ENCODE results near the gene USF2. TPM values are rescaled to one million over a fixed set of nuclear protein-coding genes. Genes with fewer than 3 reads are reported as not detected.

USF2 gene
- total and polyA plus RNA-seq, 2 of the 8 experiments (the other 6 are each of a cell fraction or from before 2014, with no cell fraction given): 74.1 to 109 TPM

DNA sequence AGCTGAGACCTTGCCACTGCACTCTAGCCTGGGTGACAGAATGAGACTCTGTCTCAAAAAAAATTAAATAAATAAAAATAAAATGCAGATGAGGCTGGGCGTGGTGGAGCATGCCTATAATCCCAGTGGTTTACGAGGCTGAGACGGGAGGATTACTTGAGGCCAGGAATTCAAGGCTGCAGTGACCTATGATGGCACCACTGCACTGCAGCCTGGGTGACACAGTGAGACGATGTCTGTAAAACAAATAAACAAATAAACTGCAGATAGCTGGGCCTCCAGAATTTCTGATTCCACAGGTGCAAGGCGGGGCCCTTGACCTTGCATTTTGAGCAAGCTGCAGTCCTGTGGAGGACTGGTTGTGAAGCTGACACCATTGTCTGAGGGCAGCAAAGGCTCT lies 20.1 kb downstream of the USF2 start:
- ChIA-PET CTCF (ENCODE audit: partially characterized antibody) (interaction anchor here (0.6 to 2.1 kb wide), 5 partner anchors 18 to 399 kb away, joined by 3 to 14 read pairs (median 5); partner anchors contain the start of gene FXYD7), POLR2A (ENCODE audit: partially characterized antibody) (interaction anchor here (0.8 to 1.3 kb wide), 2 partner anchors 10 to 12 kb away, joined by 3 to 6 read pairs; no protein-coding TSS in a partner anchor)
- Histone ChIP-seq H3K23me2 (ENCODE audit: low read depth, low read length) (no peaks in the 10 kb centered on the region), H2BK5ac (ENCODE audit: low read depth, low read length) (no peak overlapping the region), H3K79me1 (ENCODE audit: low read depth, low read length) (no peaks in the 10 kb centered on the region), H2AFZ (ENCODE audit: low read length) (no peak overlapping the region), H4K5ac (ENCODE audit: insufficient read length, low read depth, low read length) (no peak overlapping the region), H3K4me3 (ENCODE audit: extremely low read depth in 1 of 4, insufficient read depth in 2 of 4, low read depth in 3 of 4, low read length in 4 of 4) (no peak overlapping the region), H3K23ac (ENCODE audit: insufficient read length) (no peak overlapping the region), H3K36me3 (ENCODE audit: control insufficient read depth in 2 of 4, insufficient read depth in 4 of 4, low read length in 3 of 4) (no peaks in the 10 kb centered on the region), H2BK12ac (ENCODE audit: low read depth, low read length) (no peak overlapping the region), H4K91ac (replicated peaks; ENCODE audit: insufficient read length, low read length) (no peak overlapping the region), H4K20me1 (replicated peaks in 1 of 2; ENCODE audit: control insufficient read depth in 1 of 2, insufficient read depth in 2 of 2, low read length in 2 of 2) (no peaks in the 10 kb centered on the region), H3K4me2 (ENCODE audit: insufficient read depth in 1 of 2, low read depth in 2 of 2, low read length in 2 of 2) (no peak overlapping the region), H3K79me2 (ENCODE audit: control insufficient read depth in 1 of 2, insufficient read depth in 2 of 2, low read length in 2 of 2) (no peaks in the 10 kb centered on the region), H3K27me3 (replicated peaks in 1 of 4; ENCODE audit: control insufficient read depth in 3 of 4, extremely low read depth in 1 of 4, insufficient read depth in 3 of 4, low read length in 3 of 4) (no peaks in the 10 kb centered on the region; a peak in 1 of 7 replicates), H3K27ac (ENCODE audit: low read depth, low read length) (no peak overlapping the region), H2BK20ac (ENCODE audit: low read length) (no peak overlapping the region), H3K18ac (ENCODE audit: extremely low read depth, low read length) (no peak overlapping the region), H3K56ac (replicated peaks; ENCODE audit: insufficient read length, low read depth, low read length) (no peak overlapping the region), H4K8ac (ENCODE audit: extremely low read depth, insufficient read depth, low read length) (no peak overlapping the region), H3K9ac (replicated peaks in 1 of 4; ENCODE audit: extremely low read depth in 1 of 4, low read depth in 3 of 4, low read length in 3 of 4) (no peak overlapping the region), H2BK120ac (replicated peaks; ENCODE audit: low read depth, low read length) (no peak overlapping the region), H3K4me1 (replicated peaks in 1 of 4; ENCODE audit: control insufficient read depth in 3 of 4, insufficient read depth in 4 of 4, low read length in 3 of 4) (peaks cover 0 to 19% (median 10%) of the 10 kb centered on the region in 4 experiments; a peak in 6 of 7 replicates), H3K14ac (ENCODE audit: insufficient read length) (no peak overlapping the region), H3K9me3 (ENCODE audit: insufficient read depth in 2 of 2, low read depth in 1 of 2, low read length in 1 of 2) (no peaks in the 10 kb centered on the region), H3K4ac (replicated peaks; ENCODE audit: insufficient read length, low read depth, low read length) (no peak overlapping the region), H2AK5ac (ENCODE audit: low read depth, low read length) (no peak overlapping the region), H2BK15ac (ENCODE audit: low read length) (no peak overlapping the region)
- 80% methylated on average over 5 of the region's 5 CpGs; no CpG with 5 or more reads in 1 of the 2 experiments for WGBS, 2 experiments (ENCODE audit: extremely low coverage in 1 of 2, insufficient coverage in 1 of 2, insufficient read length in 1 of 2, insufficient replicate concordance in 2 of 2, low coverage in 1 of 2, low lambda C conversion rate in 2 of 2, missing lambda C conversion rate in 1 of 2)
- FAIRE-seq (no peak), DNase-seq (ENCODE audit: low read depth in 1 of 2, low spot score in 2 of 2) (no peak)
- no peak for TF ChIP-seq SAP30 (IDR thresholded peaks at IDR 0.05; ENCODE audit: insufficient read depth, insufficient replicate concordance, low read length)
- TF ChIP-seq CHD2 (IDR thresholded peaks at IDR 0.05; ENCODE audit: low read length): no peak
- no peak for TF ChIP-seq CBX5 (IDR thresholded peaks at IDR 0.05; ENCODE audit: low read depth, low read length)
- TF ChIP-seq ATF3 (IDR thresholded peaks at IDR 0.05; ENCODE audit: insufficient read depth, low read depth, low read length): no peak
- no peak for TF ChIP-seq TCF12 (IDR thresholded peaks at IDR 0.05; ENCODE audit: low read depth, low read length)
- no peak for TF ChIP-seq NANOG (IDR thresholded peaks at IDR 0.05; ENCODE audit: insufficient read depth, low read depth, low read length, poor library complexity, severe bottlenecking)
- no peak for TF ChIP-seq PHF8 (conservative IDR thresholded peaks at IDR 0.05; ENCODE audit: low read depth, low read length)
- TF ChIP-seq CTBP2 (IDR thresholded peaks at IDR 0.05; ENCODE audit: borderline replicate concordance, insufficient read depth, insufficient read length, low read length): no peak
- no peak for TF ChIP-seq SRF (IDR thresholded peaks at IDR 0.05; ENCODE audit: low read depth, low read length)
- no peak for TF ChIP-seq POLR2AphosphoS5 (IDR thresholded peaks at IDR 0.05; ENCODE audit: low read depth, low read length)
- TF ChIP-seq FOSL1 (IDR thresholded peaks at IDR 0.05; ENCODE audit: insufficient read depth, low read depth, low read length): no peak
- TF ChIP-seq HDAC6 (IDR thresholded peaks at IDR 0.05; ENCODE audit: low read depth, low read length): no peak
- TF ChIP-seq GABPA (IDR thresholded peaks at IDR 0.05; ENCODE audit: borderline replicate concordance, insufficient read depth, low read length): no peak
- TF ChIP-seq MAFK (IDR thresholded peaks at IDR 0.05; ENCODE audit: low read depth, low read length): no peak

All from H1 (cell line).